Measurements from ENCODE around the gene SERTAD4. TPM values are rescaled to one million over a fixed set of nuclear protein-coding genes. Genes with fewer than 3 reads are reported as not detected.

Gene SERTAD4
- polyA plus RNA-seq, 3 donors from 2014 or later: not detected

GRCh38 chr1:210289248-210289647 is 56.7 kb downstream of the SERTAD4 start:
- Mint-ChIP-seq H3K4me1 (no peaks in the 10 kb centered on the region), H3K27ac (no peak overlapping the region), H3K9me3 (no peaks in the 10 kb centered on the region), H3K27me3 (ENCODE audit: low read depth in 3 of 3) (peaks cover 4 to 18% (median 5%) of the 10 kb centered on the region in 3 donors), H3K4me3 (no peak overlapping the region), H3K36me3 (no peaks in the 10 kb centered on the region)
- no peak for DNase-seq

- Mint-ChIP-seq H3K27ac (no peak overlapping the region), H3K27me3 (ENCODE audit: low read depth in 3 of 3) (peaks cover 3 to 18% (median 4%) of the 10 kb centered on the region in 3 donors), H3K9me3 (no peaks in the 10 kb centered on the region), H3K36me3 (no peaks in the 10 kb centered on the region), H3K4me1 (no peaks in the 10 kb centered on the region), H3K4me3 (no peak overlapping the region)
- no peak for DNase-seq
Observed at GRCh38 chr1:210291081-210291764, 58.6 kb downstream of the SERTAD4 start.

GRCh38 chr1:210291786-210292230 is 59.2 kb downstream of the SERTAD4 start:
- no peak overlapping the region for H3K4me3 Mint-ChIP-seq
- no peak overlapping the region for H3K27ac Mint-ChIP-seq
- H3K4me1 Mint-ChIP-seq: no peaks in the 10 kb centered on the region
- peaks cover 3 to 18% (median 4%) of the 10 kb centered on the region in 3 donors for H3K27me3 Mint-ChIP-seq (ENCODE audit: low read depth in 3 of 3)
- H3K9me3 Mint-ChIP-seq: no peaks in the 10 kb centered on the region
- H3K36me3 Mint-ChIP-seq: no peaks in the 10 kb centered on the region
- DNase-seq: no peak

GRCh38 chr1:210292231-210292871 is 59.8 kb downstream of the SERTAD4 start:
- Mint-ChIP-seq H3K36me3 (no peaks in the 10 kb centered on the region), H3K27me3 (ENCODE audit: low read depth in 3 of 3) (peaks cover 3 to 18% (median 4%) of the 10 kb centered on the region in 3 donors), H3K4me3 (no peak overlapping the region), H3K9me3 (no peaks in the 10 kb centered on the region), H3K4me1 (no peaks in the 10 kb centered on the region), H3K27ac (no peak overlapping the region)
- DNase-seq: peak in 1 of 3 donors; percentile 1

GRCh38 chr1:210293171-210293607 is 60.6 kb downstream of the SERTAD4 start:
- H3K9me3 Mint-ChIP-seq: no peaks in the 10 kb centered on the region
- no peak overlapping the region for H3K27ac Mint-ChIP-seq
- no peaks in the 10 kb centered on the region for H3K36me3 Mint-ChIP-seq
- no peak for DNase-seq
- no peaks in the 10 kb centered on the region for H3K4me1 Mint-ChIP-seq
- H3K27me3 Mint-ChIP-seq (ENCODE audit: low read depth in 3 of 3): peaks cover under 1 to 18% (median 3%) of the 10 kb centered on the region in 3 donors
- no peak overlapping the region for H3K4me3 Mint-ChIP-seq

- H3K9me3 Mint-ChIP-seq: no peaks in the 10 kb centered on the region
- H3K27me3 Mint-ChIP-seq (ENCODE audit: low read depth in 3 of 3): peaks cover 3 to 17% (median 5%) of the 10 kb centered on the region in 3 donors
- H3K27ac Mint-ChIP-seq: no peak overlapping the region
- no peaks in the 10 kb centered on the region for H3K36me3 Mint-ChIP-seq
- no peak overlapping the region for H3K4me3 Mint-ChIP-seq
- no peak for DNase-seq
- no peaks in the 10 kb centered on the region for H3K4me1 Mint-ChIP-seq
Observed at GRCh38 chr1:210294999-210295745, 62.6 kb downstream of the SERTAD4 start.

Other genes starting within 250 kb of the SERTAD4 start
- gene HHAT, start 96.1 kb downstream of the SERTAD4 start, polyA plus RNA-seq: 1 to 10 TPM in 1 of 3 donors, under 1 TPM in 1, not detected in 1; 0.38 to 1.4 TPM